Parathyroid adenoma (tissue), 2 donors: ENCODE results near the gene ZNF750.

Experiments used
- H2AFZ ChIP-seq: fragments of 300-600 bp; sonication (generic); one replicate; pipeline ENCODE4 v1.7.0; 2017; ENCODE audit warnings: antibody characterized with exemption, mild to moderate bottlenecking
- H3K27ac ChIP-seq: fragments of 300-600 bp; sonication (generic); one replicate; pipeline ENCODE4 v1.7.0; 2017
- H3K27me3 ChIP-seq: fragments of 300-600 bp; sonication (generic); one replicate; pipeline ENCODE4 v1.7.0; 2017; ENCODE audit warnings: low read length; ENCODE audit not compliant: control insufficient read depth, insufficient read depth
- H3K36me3 ChIP-seq: fragments of 300-600 bp; sonication (generic); one replicate; pipeline ENCODE4 v1.7.0; 2017; ENCODE audit warnings: low read length; ENCODE audit not compliant: control insufficient read depth, insufficient read depth
- H3K4me1 ChIP-seq: fragments of 300-600 bp; sonication (generic); one replicate; pipeline ENCODE4 v1.7.0; 2017; ENCODE audit warnings: control low read depth
- H3K4me2 ChIP-seq: fragments of 300-600 bp; sonication (generic); one replicate; pipeline ENCODE4 v1.7.0; 2017; ENCODE audit warnings: low read length
- H3K4me3 ChIP-seq: fragments of 300-600 bp; sonication (generic); one replicate; pipeline ENCODE4 v1.7.0; 2017; ENCODE audit warnings: low read depth, low read length
- H3K79me2 ChIP-seq: fragments of 300-600 bp; sonication (generic); one replicate; pipeline ENCODE4 v1.7.0; 2017; ENCODE audit warnings: control low read depth
- H3K9ac ChIP-seq: fragments of 300-600 bp; sonication (generic); one replicate; pipeline ENCODE4 v1.7.0; 2017; ENCODE audit warnings: mild to moderate bottlenecking
- H3K9me3 ChIP-seq: fragments of 300-600 bp; sonication (generic); one replicate; pipeline ENCODE4 v1.7.0; 2017; ENCODE audit warnings: low read length; ENCODE audit not compliant: control insufficient read depth
- CTCF ChIP-seq: fragments of 300-600 bp; sonication (generic); IDR thresholded peaks from one replicate; pipeline ENCODE4 v1.7.0; 2017; ENCODE audit warnings: antibody characterized with exemption, mild to moderate bottlenecking
- donor health status: primary hyperparathyroidism.

The ZNF750 gene

GRCh38 chr17:82802075-82802780, 37.6 kb downstream of the ZNF750 start:
- no peak overlapping the region for H2AFZ ChIP-seq
- H3K9me3 ChIP-seq = no peaks in the 10 kb centered on the region
- H3K27me3 ChIP-seq = no peaks in the 10 kb centered on the region
- no peak overlapping the region for H3K4me3 ChIP-seq
- no peak for TF ChIP-seq CTCF
- H3K36me3 ChIP-seq = no peaks in the 10 kb centered on the region
- H3K4me2 ChIP-seq = no peak overlapping the region
- peaks cover 28% of the 10 kb centered on the region for H3K79me2 ChIP-seq
- H3K9ac ChIP-seq = no peak overlapping the region
- no peak overlapping the region for H3K27ac ChIP-seq
- peaks cover 13% of the 10 kb centered on the region for H3K4me1 ChIP-seq

- TF ChIP-seq CTCF = no peak
- Histone ChIP-seq H3K4me2 (no peak overlapping the region), H3K79me2 (peaks cover 26% of the 10 kb centered on the region), H2AFZ (no peak overlapping the region), H3K9ac (no peak overlapping the region), H3K36me3 (no peaks in the 10 kb centered on the region), H3K4me1 (peaks cover 6% of the 10 kb centered on the region), H3K9me3 (no peaks in the 10 kb centered on the region), H3K27ac (no peak overlapping the region), H3K27me3 (no peaks in the 10 kb centered on the region), H3K4me3 (no peak overlapping the region)
These were observed 38.3 kb downstream of the ZNF750 start for GRCh38 chr17:82801377-82801970.

- Histone ChIP-seq H3K36me3 (no peaks in the 10 kb centered on the region), H3K9me3 (no peaks in the 10 kb centered on the region), H3K27ac (no peak overlapping the region), H3K4me3 (no peak overlapping the region), H3K27me3 (no peaks in the 10 kb centered on the region), H2AFZ (no peak overlapping the region), H3K79me2 (peaks cover 26% of the 10 kb centered on the region), H3K4me1 (no peaks in the 10 kb centered on the region), H3K9ac (no peak overlapping the region), H3K4me2 (no peak overlapping the region)
- TF ChIP-seq CTCF = no peak
These were observed 38.9 kb downstream of the ZNF750 start for GRCh38 chr17:82800885-82801284.

- H3K4me2 ChIP-seq = no peak overlapping the region
- no peak overlapping the region for H3K9ac ChIP-seq
- no peaks in the 10 kb centered on the region for H3K27me3 ChIP-seq
- H3K4me1 ChIP-seq = no peaks in the 10 kb centered on the region
- H3K79me2 ChIP-seq = peaks cover 26% of the 10 kb centered on the region
- TF ChIP-seq CTCF = no peak
- no peaks in the 10 kb centered on the region for H3K36me3 ChIP-seq
- H2AFZ ChIP-seq = no peak overlapping the region
- H3K27ac ChIP-seq = no peak overlapping the region
- H3K9me3 ChIP-seq = no peaks in the 10 kb centered on the region
- H3K4me3 ChIP-seq = no peak overlapping the region
These were observed 40.2 kb downstream of the ZNF750 start for GRCh38 chr17:82799591-82799990.

GRCh38 chr17:82798752-82799151, 41.1 kb downstream of the ZNF750 start:
- Histone ChIP-seq H2AFZ (no peak overlapping the region), H3K36me3 (no peaks in the 10 kb centered on the region), H3K4me2 (no peak overlapping the region), H3K27ac (no peak overlapping the region), H3K9me3 (no peaks in the 10 kb centered on the region), H3K27me3 (no peaks in the 10 kb centered on the region), H3K9ac (no peak overlapping the region), H3K4me3 (no peak overlapping the region), H3K79me2 (peaks cover 28% of the 10 kb centered on the region), H3K4me1 (no peaks in the 10 kb centered on the region)
- TF ChIP-seq CTCF = no peak
